ENCODE results near the gene PTGR3.

DNA sequence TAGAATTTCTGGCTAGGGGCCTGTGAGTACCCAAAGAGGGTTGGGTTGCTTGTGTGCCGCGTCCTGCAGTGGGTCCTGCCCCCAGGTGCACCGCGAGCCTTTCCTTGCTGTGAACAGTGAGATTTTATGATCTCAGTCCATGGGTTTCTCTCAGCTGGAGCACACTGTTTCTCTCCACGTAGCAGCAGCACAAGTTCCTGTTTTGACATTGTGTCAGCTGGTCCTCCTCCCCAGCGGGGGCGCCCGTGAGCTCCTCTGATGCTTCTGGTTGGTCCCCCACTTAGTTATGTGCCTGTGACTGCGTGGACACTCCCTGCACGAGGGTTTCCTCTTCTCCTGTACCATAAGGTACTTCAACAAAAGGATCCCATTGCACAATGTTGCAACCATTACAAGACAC, 31.5 kb upstream of the PTGR3 start:
- TF ChIP-seq, protein P1, sequence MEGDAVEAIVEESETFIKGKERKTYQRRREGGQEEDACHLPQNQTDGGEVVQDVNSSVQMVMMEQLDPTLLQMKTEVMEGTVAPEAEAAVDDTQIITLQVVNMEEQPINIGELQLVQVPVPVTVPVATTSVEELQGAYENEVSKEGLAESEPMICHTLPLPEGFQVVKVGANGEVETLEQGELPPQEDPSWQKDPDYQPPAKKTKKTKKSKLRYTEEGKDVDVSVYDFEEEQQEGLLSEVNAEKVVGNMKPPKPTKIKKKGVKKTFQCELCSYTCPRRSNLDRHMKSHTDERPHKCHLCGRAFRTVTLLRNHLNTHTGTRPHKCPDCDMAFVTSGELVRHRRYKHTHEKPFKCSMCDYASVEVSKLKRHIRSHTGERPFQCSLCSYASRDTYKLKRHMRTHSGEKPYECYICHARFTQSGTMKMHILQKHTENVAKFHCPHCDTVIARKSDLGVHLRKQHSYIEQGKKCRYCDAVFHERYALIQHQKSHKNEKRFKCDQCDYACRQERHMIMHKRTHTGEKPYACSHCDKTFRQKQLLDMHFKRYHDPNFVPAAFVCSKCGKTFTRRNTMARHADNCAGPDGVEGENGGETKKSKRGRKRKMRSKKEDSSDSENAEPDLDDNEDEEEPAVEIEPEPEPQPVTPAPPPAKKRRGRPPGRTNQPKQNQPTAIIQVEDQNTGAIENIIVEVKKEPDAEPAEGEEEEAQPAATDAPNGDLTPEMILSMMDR (IDR thresholded peaks at IDR 0.05), result no peak
- no peak for TF ChIP-seq EP300 (IDR thresholded peaks at IDR 0.05)
- no peak for TF ChIP-seq POLR2A (IDR thresholded peaks at IDR 0.05; ENCODE audit: low read depth)
- no peak for TF ChIP-seq POLR2AphosphoS5 (IDR thresholded peaks at IDR 0.05)

Measured in esophagus muscularis mucosa (tissue), 4 donors.